ENCODE data around the gene MED29. TPM values are rescaled to one million over a fixed set of nuclear protein-coding genes. Genes with fewer than 3 reads are reported as not detected.

MED29 gene
- polyA plus RNA-seq, 2 of the 4 experiments (the other 2 are of a cell fraction), result 47.7 to 57.5 TPM

DNA sequence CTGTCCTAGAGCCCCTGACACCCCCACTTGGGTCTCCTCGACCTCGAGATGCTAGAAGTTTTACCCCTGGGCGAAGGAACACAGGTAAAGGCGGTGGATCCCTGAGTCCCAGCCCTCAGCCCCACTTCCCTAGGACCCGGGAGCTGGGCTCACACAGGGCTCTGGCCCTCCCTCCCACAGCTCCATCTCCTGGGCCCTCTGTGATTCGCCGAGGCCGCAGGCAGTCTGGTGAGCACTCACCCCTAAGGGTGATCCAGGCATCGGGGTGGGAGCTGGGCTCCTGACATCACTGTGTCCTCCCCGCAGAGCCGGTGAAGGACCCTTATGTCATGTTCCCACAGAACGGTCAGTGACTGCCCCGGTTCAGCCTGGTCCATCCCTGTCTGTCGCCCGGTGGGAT is 29.6 kb downstream of the MED29 start:
- no peak for FAIRE-seq
- H3K27ac ChIP-seq, result no peak overlapping the region
- H3K9me3 ChIP-seq, result no peaks in the 10 kb centered on the region
- TF ChIP-seq, protein P1, sequence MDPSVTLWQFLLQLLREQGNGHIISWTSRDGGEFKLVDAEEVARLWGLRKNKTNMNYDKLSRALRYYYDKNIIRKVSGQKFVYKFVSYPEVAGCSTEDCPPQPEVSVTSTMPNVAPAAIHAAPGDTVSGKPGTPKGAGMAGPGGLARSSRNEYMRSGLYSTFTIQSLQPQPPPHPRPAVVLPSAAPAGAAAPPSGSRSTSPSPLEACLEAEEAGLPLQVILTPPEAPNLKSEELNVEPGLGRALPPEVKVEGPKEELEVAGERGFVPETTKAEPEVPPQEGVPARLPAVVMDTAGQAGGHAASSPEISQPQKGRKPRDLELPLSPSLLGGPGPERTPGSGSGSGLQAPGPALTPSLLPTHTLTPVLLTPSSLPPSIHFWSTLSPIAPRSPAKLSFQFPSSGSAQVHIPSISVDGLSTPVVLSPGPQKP (IDR thresholded peaks at IDR 0.05; ENCODE audit: low read depth, low read length), result no peak
- TF ChIP-seq FOSL2 (IDR thresholded peaks at IDR 0.05) (no peak), FOSL2 (CRISPR knock-in tag; IDR thresholded peaks at IDR 0.05) (no peak), TFCP2L1 (CRISPR knock-in tag; IDR thresholded peaks at IDR 0.05) (0 out of 2 replicates have a peak, but pooled peaks have one; percentile 15), POLR2AphosphoS2 (conservative IDR thresholded peaks at IDR 0.05; ENCODE audit: low read length) (peak; percentile 41; the same call in 1 of the 2 replicates), BHLHE40 (IDR thresholded peaks at IDR 0.05; ENCODE audit: low read depth, low read length) (no peak), MAZ (IDR thresholded peaks at IDR 0.05; ENCODE audit: borderline replicate concordance, low read depth, low read length) (no peak)
- DNase-seq (ENCODE audit: low read depth in 1 of 2, low spot score in 1 of 2), result peak in 1 of 2 experiments; percentile 29
- ChIA-PET POLR2A (interaction anchor here (1.4 to 10.5 kb wide), 2 partner anchors 13 to 15 kb away, joined by 3 to 160 read pairs; partner anchors contain the start of gene RPS16), CTCF (interaction anchor here (0.9 to 23.5 kb wide), 10 partner anchors 6 to 1186 kb away, joined by 3 to 457 read pairs (median 12); partner anchors contain the start of genes EID2B, MED29, PAF1 and PLEKHG2)
- no peak overlapping the region for H3K4me2 ChIP-seq
- no peaks in the 10 kb centered on the region for H3K4me1 ChIP-seq
- 91% methylated on average over 15 of the region's 15 CpGs for WGBS (ENCODE audit: missing lambda C conversion rate)
- ATAC-seq, result peak in 1 of 2 experiments; percentile 5; a peak in 2 of 6 replicates
- no peak overlapping the region for H3K4me3 ChIP-seq

DNA sequence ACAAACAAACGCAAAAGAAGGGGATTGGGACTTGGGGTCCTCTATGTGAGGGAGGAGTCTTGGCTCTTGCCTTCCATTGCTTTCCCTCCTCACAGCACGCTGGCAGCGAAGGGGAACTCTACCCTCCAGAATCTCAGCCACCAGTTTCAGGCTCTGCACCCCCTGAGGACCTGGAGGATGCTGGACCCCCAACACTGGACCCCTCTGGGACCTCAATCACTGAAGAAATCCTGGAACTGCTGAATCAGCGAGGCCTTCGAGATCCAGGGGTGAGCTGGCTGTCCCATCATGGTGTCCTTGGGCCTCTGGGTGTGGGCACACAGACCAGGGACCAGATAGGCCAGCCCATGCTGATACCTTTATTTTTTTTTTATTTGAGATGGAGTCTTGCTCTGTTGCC is 30.8 kb downstream of the MED29 start:
- no peak overlapping the region for H3K4me3 ChIP-seq
- ChIA-PET POLR2A (interaction anchor here (1.4 to 10.5 kb wide), 2 partner anchors 12 to 13 kb away, joined by 3 to 160 read pairs; partner anchors contain the start of gene RPS16), CTCF (interaction anchor here (1.2 to 23.5 kb wide), 9 partner anchors 5 to 250 kb away, joined by 3 to 457 read pairs (median 11); partner anchors contain the start of genes EID2B, MED29, PAF1 and PLEKHG2)
- H3K4me2 ChIP-seq, result no peak overlapping the region
- DNase-seq (ENCODE audit: low read depth in 1 of 2, low spot score in 1 of 2) (no peak), ATAC-seq (no peak), FAIRE-seq (no peak)
- H3K9me3 ChIP-seq, result no peaks in the 10 kb centered on the region
- TF ChIP-seq MAFK (IDR thresholded peaks at IDR 0.05; ENCODE audit: partially characterized antibody), result peak; percentile 93
- TF ChIP-seq, protein P2, sequence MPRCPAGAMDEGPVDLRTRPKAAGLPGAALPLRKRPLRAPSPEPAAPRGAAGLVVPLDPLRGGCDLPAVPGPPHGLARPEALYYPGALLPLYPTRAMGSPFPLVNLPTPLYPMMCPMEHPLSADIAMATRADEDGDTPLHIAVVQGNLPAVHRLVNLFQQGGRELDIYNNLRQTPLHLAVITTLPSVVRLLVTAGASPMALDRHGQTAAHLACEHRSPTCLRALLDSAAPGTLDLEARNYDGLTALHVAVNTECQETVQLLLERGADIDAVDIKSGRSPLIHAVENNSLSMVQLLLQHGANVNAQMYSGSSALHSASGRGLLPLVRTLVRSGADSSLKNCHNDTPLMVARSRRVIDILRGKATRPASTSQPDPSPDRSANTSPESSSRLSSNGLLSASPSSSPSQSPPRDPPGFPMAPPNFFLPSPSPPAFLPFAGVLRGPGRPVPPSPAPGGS (IDR thresholded peaks at IDR 0.05), result no peak
- H3K27ac ChIP-seq, result no peak overlapping the region
- 93% methylated on average over 5 of the region's 5 CpGs for WGBS (ENCODE audit: missing lambda C conversion rate)
- no peaks in the 10 kb centered on the region for H3K4me1 ChIP-seq

DNA sequence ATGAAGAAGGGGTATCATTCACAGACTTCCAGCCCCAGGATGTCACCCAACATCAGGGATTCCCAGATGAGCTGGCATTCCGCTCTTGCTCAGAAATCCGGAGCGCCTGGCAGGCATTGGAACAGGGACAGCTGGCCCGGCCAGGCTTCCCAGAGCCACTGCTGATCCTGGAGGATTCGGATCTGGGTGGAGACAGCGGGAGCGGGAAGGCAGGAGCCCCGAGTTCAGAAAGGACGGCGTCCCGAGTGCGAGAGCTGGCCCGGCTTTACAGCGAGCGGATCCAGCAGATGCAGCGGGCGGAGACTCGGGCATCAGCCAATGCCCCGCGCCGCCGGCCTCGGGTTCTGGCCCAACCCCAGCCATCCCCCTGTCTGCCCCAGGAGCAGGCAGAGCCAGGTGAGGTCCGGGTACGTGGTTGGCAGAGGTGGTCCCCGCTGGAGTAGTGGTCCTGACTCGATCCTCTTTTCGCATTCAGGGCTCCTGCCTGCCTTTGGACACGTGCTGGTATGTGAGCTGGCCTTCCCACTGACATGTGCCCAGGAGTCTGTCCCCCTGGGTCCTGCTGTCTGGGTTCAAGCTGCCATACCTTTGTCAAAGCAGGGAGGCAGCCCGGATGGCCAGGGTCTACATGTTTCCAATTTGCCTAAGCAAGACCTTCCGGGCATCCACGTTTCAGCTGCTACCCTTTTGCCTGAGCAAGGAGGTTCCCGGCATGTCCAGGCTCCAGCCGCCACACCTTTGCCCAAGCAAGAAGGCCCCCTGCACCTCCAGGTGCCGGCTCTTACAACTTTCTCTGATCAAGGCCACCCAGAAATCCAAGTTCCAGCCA is 32.3 kb downstream of the MED29 start:
- ChIA-PET CTCF (interaction anchor here (1.0 to 23.5 kb wide), 11 partner anchors 7 to 250 kb away, joined by 3 to 457 read pairs (median 6); partner anchors contain the start of genes MED29, PAF1, PLEKHG2 and RPS16), POLR2A (interaction anchor here (0.6 to 10.5 kb wide), 3 partner anchors 9 to 12 kb away, joined by 3 to 160 read pairs (median 3); partner anchors contain the start of gene RPS16)
- Histone ChIP-seq H3K4me1 (peaks cover 12% of the 10 kb centered on the region), H3K4me3 (no peak overlapping the region), H3K27ac (no peak overlapping the region), H3K9me3 (no peaks in the 10 kb centered on the region), H3K4me2 (no peak overlapping the region)
- TF ChIP-seq SREBF2 (IDR thresholded peaks at IDR 0.05), result no peak
- TF ChIP-seq, protein P3, sequence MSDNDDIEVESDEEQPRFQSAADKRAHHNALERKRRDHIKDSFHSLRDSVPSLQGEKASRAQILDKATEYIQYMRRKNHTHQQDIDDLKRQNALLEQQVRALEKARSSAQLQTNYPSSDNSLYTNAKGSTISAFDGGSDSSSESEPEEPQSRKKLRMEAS (IDR thresholded peaks at IDR 0.05), result 0 out of 2 replicates have a peak, but pooled peaks have one; percentile 24
- WGBS (ENCODE audit: missing lambda C conversion rate), result 90% methylated on average over 35 of the region's 35 CpGs
- DNase-seq (ENCODE audit: low read depth in 1 of 2, low spot score in 1 of 2) (no peak), FAIRE-seq (peak; percentile 68), ATAC-seq (0 out of 6 replicates have a peak, but pooled peaks of 1 of the 2 experiments have one; percentile 1)

DNA sequence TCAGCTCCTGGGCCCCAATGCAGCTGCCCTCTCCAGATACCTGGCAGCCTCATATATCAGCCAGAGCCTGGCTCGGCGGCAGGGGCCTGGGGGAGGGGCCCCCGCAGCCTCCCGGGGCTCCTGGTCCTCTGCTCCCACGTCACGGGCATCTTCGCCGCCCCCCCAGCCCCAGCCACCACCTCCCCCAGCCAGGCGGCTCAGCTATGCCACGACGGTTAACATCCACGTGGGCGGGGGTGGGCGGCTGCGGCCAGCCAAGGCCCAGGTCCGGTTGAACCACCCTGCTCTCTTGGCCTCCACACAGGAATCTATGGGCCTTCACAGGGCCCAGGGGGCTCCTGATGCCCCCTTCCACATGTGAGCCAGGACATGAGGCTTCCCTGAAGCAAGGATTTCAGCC is 33.8 kb downstream of the MED29 start:
- FAIRE-seq, result no peak
- ChIA-PET POLR2A (interaction anchor here (10.5 kb wide), 1 partner anchor 11 kb away, joined by 160 read pairs; the partner anchor contains the start of gene RPS16), CTCF (interaction anchor here (0.9 to 23.5 kb wide), 9 partner anchors 8 to 108 kb away, joined by 3 to 457 read pairs (median 11); partner anchors contain the start of genes EID2B, MED29, PAF1 and PLEKHG2)
- no peak overlapping the region for H3K27ac ChIP-seq
- no peak overlapping the region for H3K4me3 ChIP-seq
- peaks cover 27% of the 10 kb centered on the region for H3K4me1 ChIP-seq
- no peaks in the 10 kb centered on the region for H3K9me3 ChIP-seq
- no peak for ATAC-seq
- WGBS (ENCODE audit: missing lambda C conversion rate), result 88% methylated on average over 8 of the region's 16 CpGs
- 0 out of 5 replicates have a peak, but pooled peaks of 1 of the 2 experiments have one; percentile 23 for TF ChIP-seq JUN (IDR thresholded peaks at IDR 0.05)
- TF ChIP-seq, protein P4, sequence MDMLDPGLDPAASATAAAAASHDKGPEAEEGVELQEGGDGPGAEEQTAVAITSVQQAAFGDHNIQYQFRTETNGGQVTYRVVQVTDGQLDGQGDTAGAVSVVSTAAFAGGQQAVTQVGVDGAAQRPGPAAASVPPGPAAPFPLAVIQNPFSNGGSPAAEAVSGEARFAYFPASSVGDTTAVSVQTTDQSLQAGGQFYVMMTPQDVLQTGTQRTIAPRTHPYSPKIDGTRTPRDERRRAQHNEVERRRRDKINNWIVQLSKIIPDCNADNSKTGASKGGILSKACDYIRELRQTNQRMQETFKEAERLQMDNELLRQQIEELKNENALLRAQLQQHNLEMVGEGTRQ (IDR thresholded peaks at IDR 0.05), result no peak
- no peak for DNase-seq (ENCODE audit: low read depth in 1 of 2, low spot score in 1 of 2)
- H3K4me2 ChIP-seq, result no peak overlapping the region
